H9 (cell line): Measurements from ENCODE around the gene CNNM4. TPM values are rescaled to one million over a fixed set of nuclear protein-coding genes. Genes with fewer than 3 reads are reported as not detected.

ENCODE experiments used
- DNase-seq: peaks from one replicate; pipeline ENCODE4 v3.0.0-alpha.2; 2017
- H2AFZ ChIP-seq: one replicate; pipeline ENCODE4 v1.6.1; 2013; ENCODE audit warnings: mild to moderate bottlenecking, low read length, control low read depth, moderate library complexity
- H2AK5ac ChIP-seq: 2 replicates; pipeline ENCODE4 v1.6.1; 2013; ENCODE audit warnings: low read length, control low read depth, mixed read lengths; ENCODE audit not compliant: insufficient read length
- H2BK120ac ChIP-seq: one replicate; pipeline ENCODE4 v1.6.1; 2013; ENCODE audit warnings: low read depth, mild to moderate bottlenecking, low read length, control low read depth, inconsistent platforms; ENCODE audit not compliant: poor library complexity, severe bottlenecking
- H2BK12ac ChIP-seq: 2 replicates; pipeline ENCODE4 v1.6.1; 2013; ENCODE audit warnings: low read length, control low read depth, mixed read lengths, low read depth; ENCODE audit not compliant: insufficient read length
- H2BK15ac ChIP-seq: 2 replicates; pipeline ENCODE4 v1.6.1; 2013; ENCODE audit warnings: low read depth, low read length, control low read depth
- H2BK20ac ChIP-seq: one replicate; pipeline ENCODE4 v1.6.1; 2013; ENCODE audit warnings: low read depth, mild to moderate bottlenecking, low read length, control low read depth, inconsistent platforms; ENCODE audit not compliant: poor library complexity, severe bottlenecking
- H2BK5ac ChIP-seq: 2 replicates; pipeline ENCODE4 v1.6.1; 2013; ENCODE audit warnings: low read length, control low read depth, mixed read lengths; ENCODE audit not compliant: insufficient read length
- H3K14ac ChIP-seq: 2 replicates; pipeline ENCODE4 v1.6.1; 2013; ENCODE audit warnings: low read length, control low read depth; ENCODE audit not compliant: insufficient read depth
- H3K18ac ChIP-seq: 2 replicates; pipeline ENCODE4 v1.6.1; 2013; ENCODE audit warnings: low read depth, mild to moderate bottlenecking, mixed read lengths, low read length, control low read depth; ENCODE audit not compliant: insufficient read length
- H3K23ac ChIP-seq: 2 replicates; pipeline ENCODE4 v1.6.1; 2013; ENCODE audit warnings: low read length, control low read depth, mixed read lengths, low read depth; ENCODE audit not compliant: insufficient read length
- H3K23me2 ChIP-seq: 2 replicates; pipeline ENCODE4 v1.6.1; 2013; ENCODE audit warnings: low read depth, mild to moderate bottlenecking, mixed read lengths, low read length, control low read depth; ENCODE audit not compliant: insufficient read length, poor library complexity, severe bottlenecking
- H3K27ac ChIP-seq: 2 replicates; pipeline ENCODE4 v1.5.1; 2013; ENCODE audit warnings: low read length, control low read depth, mixed read lengths, low read depth; ENCODE audit not compliant: insufficient read length
- H3K27me3 ChIP-seq: 2 replicates; pipeline ENCODE4 v1.6.1; 2013; ENCODE audit warnings: low read length, control low read depth, inconsistent platforms; ENCODE audit not compliant: insufficient read depth
- H3K4ac ChIP-seq: 2 replicates; pipeline ENCODE4 v1.6.1; 2013; ENCODE audit warnings: low read depth, mild to moderate bottlenecking, control low read depth, inconsistent platforms, low read length, moderate library complexity
- H3K4me1 ChIP-seq: 2 replicates; pipeline ENCODE4 v1.6.1; 2013; ENCODE audit warnings: low read length, control low read depth, inconsistent platforms; ENCODE audit not compliant: insufficient read depth
- H3K4me2 ChIP-seq: 2 replicates; pipeline ENCODE4 v1.6.1; 2013; ENCODE audit warnings: low read length, control low read depth, mixed read lengths; ENCODE audit not compliant: insufficient read length, insufficient read depth
- H3K56ac ChIP-seq: 2 replicates; pipeline ENCODE4 v1.6.1; 2013; ENCODE audit warnings: low read depth, mild to moderate bottlenecking, mixed read lengths, low read length, control low read depth; ENCODE audit not compliant: insufficient read length
- H3K79me1 ChIP-seq: 2 replicates; pipeline ENCODE4 v1.6.1; 2013; ENCODE audit warnings: low read depth, mild to moderate bottlenecking, moderate library complexity, low read length, control low read depth, inconsistent platforms; ENCODE audit not compliant: insufficient read depth, poor library complexity, severe bottlenecking
- H3K79me2 ChIP-seq: 2 replicates; pipeline ENCODE4 v1.6.1; 2013; ENCODE audit warnings: low read length, control low read depth, inconsistent platforms; ENCODE audit not compliant: insufficient read depth
- H3K9ac ChIP-seq: 2 replicates; pipeline ENCODE4 v1.6.1; 2013; ENCODE audit warnings: low read length, control low read depth, mixed read lengths; ENCODE audit not compliant: insufficient read length; ENCODE audit errors: extremely low read depth
- H3K9me3 ChIP-seq: one replicate; pipeline ENCODE4 v1.6.1; 2013; ENCODE audit warnings: low read depth, low read length, inconsistent platforms; ENCODE audit not compliant: control insufficient read depth
- H3T11ph ChIP-seq: one replicate; pipeline ENCODE4 v1.6.1; 2013; ENCODE audit warnings: mild to moderate bottlenecking, low read length, control low read depth, inconsistent platforms
- H4K20me1 ChIP-seq: one replicate; pipeline ENCODE4 v1.6.1; 2013; ENCODE audit not compliant: control insufficient read depth, insufficient read length, insufficient read depth
- H4K5ac ChIP-seq: 2 replicates; pipeline ENCODE4 v1.6.1; 2013; ENCODE audit warnings: low read depth, mild to moderate bottlenecking, mixed read lengths, low read length, control low read depth; ENCODE audit not compliant: insufficient read length
- H4K8ac ChIP-seq: replicated peaks from 2 replicates; pipeline ENCODE4 v1.6.1; 2013; ENCODE audit warnings: low read length, control low read depth, mixed read lengths, low read depth; ENCODE audit not compliant: insufficient read length
- H4K91ac ChIP-seq: 2 replicates; pipeline ENCODE4 v1.6.1; 2013; ENCODE audit warnings: low read depth, mild to moderate bottlenecking, moderate library complexity, mixed read lengths, low read length, control low read depth; ENCODE audit not compliant: insufficient read length
- H3K27ac Mint-ChIP-seq, 3 experiments: 2 replicates in 2 of 3; 3 replicates in 1 of 3; pipeline ENCODE4 v1.8.0; 2020 to 2021; ENCODE audit warnings: mixed read lengths in 3 of 3, mild to moderate bottlenecking in 1 of 3, moderate library complexity in 1 of 3
- H3K27me3 Mint-ChIP-seq: 2 replicates; pipeline ENCODE4 v1.8.0; 2021; ENCODE audit warnings: low read depth, mild to moderate bottlenecking, moderate library complexity, mixed read lengths
- H3K36me3 Mint-ChIP-seq, 3 experiments: 2 replicates in 2 of 3; 3 replicates in 1 of 3; pipeline ENCODE4 v1.8.0; 2020 to 2021; ENCODE audit warnings: low read depth in 3 of 3, mixed read lengths in 3 of 3; ENCODE audit not compliant: insufficient read depth in 1 of 3
- H3K4me1 Mint-ChIP-seq, 2 experiments: 2 replicates each; pipeline ENCODE4 v1.8.0; 2020; ENCODE audit warnings: mixed read lengths in 2 of 2
- H3K4me3 Mint-ChIP-seq, 2 experiments: 2 replicates in 1 of 2; 3 replicates in 1 of 2; pipeline ENCODE4 v1.8.0; 2020 to 2021; ENCODE audit warnings: mild to moderate bottlenecking in 2 of 2, mixed read lengths in 2 of 2, moderate library complexity in 1 of 2
- H3K9me3 Mint-ChIP-seq, 2 experiments: 2 replicates in 1 of 2; 3 replicates in 1 of 2; pipeline ENCODE4 v1.8.0; 2020; ENCODE audit warnings: mild to moderate bottlenecking in 2 of 2, mixed read lengths in 2 of 2, moderate library complexity in 1 of 2
- CTCF ChIP-seq: fragments of 200-600 bp; sonication (generic); conservative IDR thresholded peaks from 3 replicates; pipeline ENCODE4 v1.8.0; 2021; ENCODE audit warnings: antibody characterized with exemption, mild to moderate bottlenecking
- WGBS: extraction: QIAGEN DNeasy Blood & Tissue Kit; methylation state at CpG from one replicate; pipeline ENCODE4 v1.1.7; 2013; ENCODE audit warnings: missing lambda C conversion rate, low lambda C conversion rate, mixed read lengths; ENCODE audit not compliant: insufficient read length; ENCODE audit errors: extremely low coverage; 5-methylcytosine and 5-hydroxymethylcytosine counted together
- total RNA-seq: library from RNA; stranded (reverse); gene quantifications from 2 replicates; pipeline ENCODE4 v1.2.1, GENCODE V29; 2021

CNNM4 gene
- total RNA-seq, 1 experiment from 2014 or later = 8.5 TPM

GRCh38 chr2:96787411-96787810 lies 26.7 kb downstream of the CNNM4 start:
- Histone ChIP-seq H3K79me2 (no peaks in the 10 kb centered on the region), H3K79me1 (no peaks in the 10 kb centered on the region), H3K9ac (no peak overlapping the region), H3K9me3 (no peaks in the 10 kb centered on the region), H3K23me2 (no peaks in the 10 kb centered on the region), H3K4me2 (no peak overlapping the region), H3K14ac (no peak overlapping the region; the same call in 1 of the 2 replicates), H4K8ac (no peak overlapping the region), H4K20me1 (no peaks in the 10 kb centered on the region), H2AFZ (no peak overlapping the region), H3K27me3 (no peaks in the 10 kb centered on the region), H4K91ac (no peak overlapping the region), H3T11ph (no peak overlapping the region), H3K4me1 (no peaks in the 10 kb centered on the region), H2BK20ac (no peak overlapping the region), H2BK120ac (no peak overlapping the region), H2AK5ac (no peak overlapping the region), H3K18ac (no peak overlapping the region), H3K56ac (no peak overlapping the region), H2BK5ac (no peak overlapping the region), H3K27ac (no peak overlapping the region), H2BK12ac (no peak overlapping the region), H2BK15ac (no peak overlapping the region), H4K5ac (no peak overlapping the region), H3K4ac (no peak overlapping the region), H3K23ac (no peak overlapping the region)
- DNase-seq = no peak
- no peak overlapping the region for H3K27ac Mint-ChIP-seq
- H3K4me1 Mint-ChIP-seq = peaks cover 3 to 8% of the 10 kb centered on the region in 2 experiments; a peak in 2 of 4 replicates
- no peaks in the 10 kb centered on the region for H3K9me3 Mint-ChIP-seq
- no peak overlapping the region for H3K4me3 Mint-ChIP-seq
- no peaks in the 10 kb centered on the region for H3K27me3 Mint-ChIP-seq
- WGBS = no CpG with 5 or more reads among the region's 3 CpGs
- no peaks in the 10 kb centered on the region; a peak in 2 of 7 replicates for H3K36me3 Mint-ChIP-seq
- no peak for TF ChIP-seq CTCF
